ENCODE measurements around the gene XKR3. TPM values are rescaled to one million over a fixed set of nuclear protein-coding genes. Genes with fewer than 3 reads are reported as not detected.
"Not testable (repeated sequence)": the region's sequence is repeated elsewhere in the genome, so short reads cannot be mapped to it uniquely, and the experiment has no call there.

The XKR3 gene
- polyA plus RNA-seq, 1 donor, result not detected

GRCh38 chr22:16748160-16748929, 76.9 kb downstream of the XKR3 start:
- not testable (repeated sequence) for DNase-seq (ENCODE audit: low read depth)

GRCh38 chr22:16747266-16748159, 77.7 kb downstream of the XKR3 start:
- not testable (repeated sequence) for DNase-seq (ENCODE audit: low read depth)

- not testable (repeated sequence) for DNase-seq (ENCODE audit: low read depth)
These were observed 90.9 kb downstream of the XKR3 start for GRCh38 chr22:16734271-16734670.

Other genes with a start within 250 kb of the XKR3 start
- not detected for gene CCT8L2, start 232.6 kb downstream of the XKR3 start, polyA plus RNA-seq (ENCODE audit: insufficient read length)
- not detected for gene GAB4, start 182.8 kb upstream of the XKR3 start, polyA plus RNA-seq (ENCODE audit: insufficient read length)

Data from forelimb muscle (tissue), 1 donor.